ENCODE data around the gene SCYGR8.

The SCYGR8 gene

GRCh38 chr2:227765788-227766372 is 20.2 kb downstream of the SCYGR8 start:
- Histone ChIP-seq H3K9me3 (no peaks in the 10 kb centered on the region), H3K27me3 (no peaks in the 10 kb centered on the region), H3K27ac (no peak overlapping the region), H3K4me3 (ENCODE audit: low read depth in 1 of 2, low read length in 1 of 2) (no peak overlapping the region), H3K4me1 (ENCODE audit: control insufficient read depth in 1 of 2, insufficient read depth in 1 of 2, low read depth in 1 of 2, low read length in 1 of 2) (no peaks in the 10 kb centered on the region), H3K36me3 (no peaks in the 10 kb centered on the region)
- TF ChIP-seq, protein P1, sequence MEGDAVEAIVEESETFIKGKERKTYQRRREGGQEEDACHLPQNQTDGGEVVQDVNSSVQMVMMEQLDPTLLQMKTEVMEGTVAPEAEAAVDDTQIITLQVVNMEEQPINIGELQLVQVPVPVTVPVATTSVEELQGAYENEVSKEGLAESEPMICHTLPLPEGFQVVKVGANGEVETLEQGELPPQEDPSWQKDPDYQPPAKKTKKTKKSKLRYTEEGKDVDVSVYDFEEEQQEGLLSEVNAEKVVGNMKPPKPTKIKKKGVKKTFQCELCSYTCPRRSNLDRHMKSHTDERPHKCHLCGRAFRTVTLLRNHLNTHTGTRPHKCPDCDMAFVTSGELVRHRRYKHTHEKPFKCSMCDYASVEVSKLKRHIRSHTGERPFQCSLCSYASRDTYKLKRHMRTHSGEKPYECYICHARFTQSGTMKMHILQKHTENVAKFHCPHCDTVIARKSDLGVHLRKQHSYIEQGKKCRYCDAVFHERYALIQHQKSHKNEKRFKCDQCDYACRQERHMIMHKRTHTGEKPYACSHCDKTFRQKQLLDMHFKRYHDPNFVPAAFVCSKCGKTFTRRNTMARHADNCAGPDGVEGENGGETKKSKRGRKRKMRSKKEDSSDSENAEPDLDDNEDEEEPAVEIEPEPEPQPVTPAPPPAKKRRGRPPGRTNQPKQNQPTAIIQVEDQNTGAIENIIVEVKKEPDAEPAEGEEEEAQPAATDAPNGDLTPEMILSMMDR (IDR thresholded peaks at IDR 0.05), result no peak

DNA sequence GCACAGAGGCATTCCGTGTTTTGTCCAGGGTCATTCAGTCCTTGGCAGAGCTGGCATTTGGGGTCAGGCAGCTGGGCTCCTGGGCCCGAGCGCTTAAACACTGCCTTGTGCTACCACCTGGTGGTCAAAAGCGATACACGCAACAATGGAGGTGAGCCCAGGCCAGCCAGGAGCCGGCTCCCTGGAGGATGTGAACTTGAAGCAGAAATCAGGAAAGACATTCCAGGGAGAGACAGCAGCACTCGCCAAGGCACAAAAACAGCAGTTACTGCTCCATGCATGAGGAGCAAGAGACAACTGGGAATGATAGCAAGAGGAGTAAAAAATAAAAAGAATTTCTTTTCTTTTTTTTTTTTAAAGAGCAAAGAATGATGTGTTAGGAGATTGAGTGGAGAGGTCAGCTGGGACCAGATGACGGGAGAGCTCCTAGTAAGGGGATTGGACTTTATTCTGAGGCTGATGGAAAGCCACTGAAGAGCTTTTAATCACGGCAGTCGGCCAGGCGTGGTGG is 20.7 kb downstream of the SCYGR8 start:
- H3K27ac ChIP-seq, result no peak overlapping the region
- no peaks in the 10 kb centered on the region for H3K9me3 ChIP-seq
- TF ChIP-seq, protein P1 (IDR thresholded peaks at IDR 0.05), result no peak
- H3K4me3 ChIP-seq (ENCODE audit: low read depth in 1 of 2, low read length in 1 of 2), result no peak overlapping the region
- no peaks in the 10 kb centered on the region for H3K27me3 ChIP-seq
- no peaks in the 10 kb centered on the region for H3K4me1 ChIP-seq (ENCODE audit: control insufficient read depth in 1 of 2, insufficient read depth in 1 of 2, low read depth in 1 of 2, low read length in 1 of 2)
- no peaks in the 10 kb centered on the region for H3K36me3 ChIP-seq

DNA sequence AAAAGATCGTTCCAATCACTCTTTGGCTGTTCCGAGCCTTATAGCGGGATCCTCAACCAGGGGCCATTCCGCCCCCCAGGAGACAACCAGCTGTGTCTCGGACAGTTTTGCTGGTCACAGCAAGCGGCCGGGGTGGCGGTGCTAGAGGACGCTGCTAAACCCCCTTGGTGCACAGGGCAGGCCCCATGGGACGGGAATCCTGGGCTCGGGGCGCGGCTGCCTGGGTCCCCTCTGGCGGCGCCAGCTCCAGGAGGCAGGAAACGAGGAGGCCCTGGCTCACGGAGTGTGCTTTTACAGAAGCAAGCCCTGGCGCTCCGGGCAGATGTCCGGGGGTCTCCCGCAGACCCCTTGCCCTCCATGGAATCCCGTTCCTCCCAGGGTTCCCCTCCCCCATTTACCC is 22.1 kb downstream of the SCYGR8 start:
- no peaks in the 10 kb centered on the region for H3K9me3 ChIP-seq
- H3K27ac ChIP-seq, result no peak overlapping the region
- H3K27me3 ChIP-seq, result no peaks in the 10 kb centered on the region
- H3K36me3 ChIP-seq, result no peaks in the 10 kb centered on the region
- no peaks in the 10 kb centered on the region for H3K4me1 ChIP-seq (ENCODE audit: control insufficient read depth in 1 of 2, insufficient read depth in 1 of 2, low read depth in 1 of 2, low read length in 1 of 2)
- TF ChIP-seq, protein P1 (IDR thresholded peaks at IDR 0.05), result no peak
- H3K4me3 ChIP-seq (ENCODE audit: low read depth in 1 of 2, low read length in 1 of 2), result no peak overlapping the region

DNA sequence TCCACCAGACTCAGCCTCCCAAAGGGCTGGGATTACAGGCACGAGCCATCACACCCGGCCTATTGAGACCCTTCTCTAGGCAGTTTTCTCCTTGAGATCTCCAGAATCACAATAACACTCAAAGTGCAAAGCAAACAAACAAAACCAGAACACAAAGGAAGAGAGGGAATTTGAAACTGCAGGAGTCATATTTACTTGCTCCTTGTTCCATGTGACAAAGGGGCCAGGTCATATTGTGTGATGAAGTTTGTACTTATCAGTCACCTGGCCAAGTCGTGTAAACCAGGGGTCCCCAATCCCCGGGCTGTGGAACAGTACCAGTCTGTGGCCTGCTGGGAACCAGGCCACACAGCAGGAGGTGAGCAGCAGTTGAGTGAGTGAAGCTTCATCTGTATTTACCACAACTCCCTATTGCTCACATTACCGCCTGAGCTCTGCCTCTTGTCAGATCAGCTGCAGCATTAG is 26.5 kb downstream of the SCYGR8 start:
- Histone ChIP-seq H3K27me3 (no peaks in the 10 kb centered on the region), H3K36me3 (no peaks in the 10 kb centered on the region), H3K9me3 (no peaks in the 10 kb centered on the region), H3K4me3 (ENCODE audit: low read depth in 1 of 2, low read length in 1 of 2) (no peak overlapping the region), H3K4me1 (ENCODE audit: control insufficient read depth in 1 of 2, insufficient read depth in 1 of 2, low read depth in 1 of 2, low read length in 1 of 2) (no peaks in the 10 kb centered on the region), H3K27ac (no peak overlapping the region)
- TF ChIP-seq, protein P1 (IDR thresholded peaks at IDR 0.05), result no peak

DNA sequence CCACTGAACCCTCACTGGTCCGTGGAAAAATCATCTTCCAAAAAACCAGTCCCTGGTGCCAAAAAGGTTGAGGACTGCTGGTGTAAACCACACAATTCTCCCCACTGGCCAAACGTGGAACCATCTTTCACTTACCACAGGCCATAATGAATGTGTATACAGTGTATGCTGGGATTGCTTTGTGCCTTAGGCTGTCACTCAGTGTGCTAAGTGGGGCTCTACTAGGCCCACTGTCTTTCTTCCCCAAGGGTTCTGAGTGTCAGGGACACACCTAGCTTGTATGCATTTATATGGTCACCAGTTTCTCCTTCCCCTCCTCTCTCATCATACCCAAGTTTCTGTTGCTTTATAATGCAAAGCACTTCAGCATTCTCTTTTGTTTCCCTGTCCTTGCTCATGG is 27.2 kb downstream of the SCYGR8 start:
- TF ChIP-seq, protein P1 (IDR thresholded peaks at IDR 0.05), result no peak

More for the DNA sequence above, 27.2 kb downstream of the SCYGR8 start:
- no peak overlapping the region for H3K27ac ChIP-seq
- H3K4me3 ChIP-seq (ENCODE audit: low read depth in 1 of 2, low read length in 1 of 2), result no peak overlapping the region
- no peaks in the 10 kb centered on the region for H3K9me3 ChIP-seq
- H3K36me3 ChIP-seq, result no peaks in the 10 kb centered on the region
- H3K27me3 ChIP-seq, result no peaks in the 10 kb centered on the region
- no peaks in the 10 kb centered on the region for H3K4me1 ChIP-seq (ENCODE audit: control insufficient read depth in 1 of 2, insufficient read depth in 1 of 2, low read depth in 1 of 2, low read length in 1 of 2)
